Thyroid gland (tissue), 4 donors: ENCODE measurements around the gene TMEM98.

Experiments used
- CTCF ChIP-seq, 6 experiments: fragments of 200-600 bp in 3 of 6; fragments of 450-650 bp in 3 of 6; sonication (generic) in 3 of 6; IDR thresholded peaks; one replicate each; pipeline ENCODE4 v1.5.1; 2016 to 2019; ENCODE audit warnings: antibody characterized with exemption in 6 of 6, mild to moderate bottlenecking in 2 of 6, inconsistent platforms in 1 of 6, moderate library complexity in 1 of 6
- POLR2A ChIP-seq, 2 donors: fragments of 450-650 bp; IDR thresholded peaks; one replicate each; pipeline ENCODE4 v1.6.1; 2017; ENCODE audit warnings: antibody characterized with exemption in 2 of 2, mild to moderate bottlenecking in 2 of 2, moderate library complexity in 1 of 2

- TF ChIP-seq CTCF (IDR thresholded peaks at IDR 0.05) (no peak), POLR2A (IDR thresholded peaks at IDR 0.05) (no peak)
These were observed 57.2 kb downstream of the TMEM98 start for GRCh38 chr17:32985050-32985756.
